HepG2 (cell line): ENCODE data around the gene ASXL1. TPM values are rescaled to one million over a fixed set of nuclear protein-coding genes. Genes with fewer than 3 reads are reported as not detected.

Source experiments
- CEBPB ChIP-seq: IDR thresholded peaks from 2 replicates; pipeline ENCODE4 v1.6.1; 2011; ENCODE audit warnings: low read depth, low read length, improper control_type of control experiment, borderline replicate concordance
- CHD4 ChIP-seq: fragments of 200-600 bp; sonication (generic); IDR thresholded peaks from 2 replicates; pipeline ENCODE4 v1.7.0; 2017; ENCODE audit warnings: mild to moderate bottlenecking, low read length, borderline replicate concordance
- FIP1L1 ChIP-seq: fragments of 200-400 bp; formaldehyde crosslinking; IDR thresholded peaks from 2 replicates; pipeline ENCODE4 v1.6.1; 2018; ENCODE audit warnings: low read depth, mild to moderate bottlenecking, low read length, moderate library complexity, borderline replicate concordance; ENCODE audit not compliant: insufficient read depth
- MAX ChIP-seq: IDR thresholded peaks from 2 replicates; pipeline ENCODE4 v1.6.1; 2012; ENCODE audit warnings: inconsistent platforms
- NCOA5 ChIP-seq: sonication (generic); formaldehyde crosslinking; IDR thresholded peaks from 2 replicates; pipeline ENCODE4 v1.4.0; 2020; ENCODE audit warnings: missing genetic modification reagents
- RARA ChIP-seq: IDR thresholded peaks from 2 replicates; pipeline ENCODE4 v1.6.1; 2016; ENCODE audit warnings: missing genetic modification reagents, missing compliant biosample characterization
- RCOR2 ChIP-seq: IDR thresholded peaks from 2 replicates; pipeline ENCODE4 v1.6.1; 2016; ENCODE audit warnings: missing biosample characterization, missing genetic modification reagents
- SNRNP70 ChIP-seq: fragments of 200-400 bp; formaldehyde crosslinking; IDR thresholded peaks from 2 replicates; pipeline ENCODE4 v1.6.1; 2017; ENCODE audit warnings: mild to moderate bottlenecking, low read depth, low read length, moderate library complexity
- UBTF ChIP-seq: sonication (generic); formaldehyde crosslinking; IDR thresholded peaks from 2 replicates; pipeline ENCODE4 v1.4.0; 2020; ENCODE audit warnings: mild to moderate bottlenecking, missing genetic modification reagents
- ZBTB39 ChIP-seq: sonication (generic); formaldehyde crosslinking; IDR thresholded peaks from 2 replicates; pipeline ENCODE4 v1.5.0; 2020; ENCODE audit warnings: missing genetic modification reagents
- ZGPAT ChIP-seq: IDR thresholded peaks from 2 replicates; pipeline ENCODE4 v1.6.1; 2016; ENCODE audit warnings: mild to moderate bottlenecking
- ZKSCAN8 ChIP-seq: IDR thresholded peaks from 2 replicates; pipeline ENCODE4 v1.6.1; 2016; ENCODE audit warnings: borderline replicate concordance, missing genetic modification reagents, missing compliant biosample characterization
- ZNF24 ChIP-seq: fragments of 450-650 bp; IDR thresholded peaks from 2 replicates; pipeline ENCODE4 v1.6.1; 2017; ENCODE audit warnings: antibody characterized with exemption, mild to moderate bottlenecking
- ZNF333 ChIP-seq: sonication (generic); formaldehyde crosslinking; IDR thresholded peaks from 2 replicates; pipeline ENCODE4 v1.4.0; 2020; ENCODE audit warnings: mild to moderate bottlenecking, missing genetic modification reagents, borderline replicate concordance
- ZNF430 ChIP-seq: sonication (generic); formaldehyde crosslinking; IDR thresholded peaks from 2 replicates; pipeline ENCODE4 v1.9.0; 2021; ENCODE audit warnings: mild to moderate bottlenecking, missing genetic modification reagents
- ZNF513 ChIP-seq: sonication (generic); formaldehyde crosslinking; conservative IDR thresholded peaks from 2 replicates; pipeline ENCODE4 v1.5.0; 2020; ENCODE audit warnings: missing genetic modification reagents
- ZNF775 ChIP-seq: sonication (generic); formaldehyde crosslinking; IDR thresholded peaks from 2 replicates; pipeline ENCODE4 v1.4.0; 2020; ENCODE audit warnings: missing genetic modification reagents, mild to moderate bottlenecking, moderate library complexity, borderline replicate concordance
- ZXDC ChIP-seq: sonication (generic); formaldehyde crosslinking; IDR thresholded peaks from 2 replicates; pipeline ENCODE4 v1.5.0; 2020; ENCODE audit warnings: mild to moderate bottlenecking, missing genetic modification reagents
- polyA plus RNA-seq, 8 experiments: library from polyadenylated mRNA; depleted of rRNA in 3 of 8; stranded (reverse) in 7 of 8; unstranded in 1 of 8; fragments of >200 nt; fragmentation: Illumina TruSeq in 4 of 8; extraction: Trizol in 4 of 8; gene quantifications; 2 replicates each; pipeline versions ENCODE4 v1.2.1 to v1.2.3, GENCODE V29; 2011 to 2016; ENCODE audit warnings: low read depth in 4 of 8, missing spikeins in 1 of 8, mixed read lengths in 1 of 8; ENCODE audit not compliant: insufficient read depth in 1 of 8
- total RNA-seq, 5 experiments: library from RNA; depleted of rRNA; stranded (reverse); fragments of >200 nt; fragmentation: Illumina TruSeq; extraction: Trizol; gene quantifications; 2 replicates each; pipeline ENCODE4 v1.2.3, GENCODE V29; 2016; ENCODE audit warnings: low read depth in 1 of 5

Gene ASXL1
- total and polyA plus RNA-seq, 2 of the 13 experiments (the other 11 are each of a cell fraction or from before 2014, with no cell fraction given) = 62.1 to 74.8 TPM

GRCh38 chr20:32357375-32357868, 709 bp upstream of the ASXL1 start (continued):
- TF ChIP-seq ZBTB39 (CRISPR knock-in tag) = peak; percentile 79
- no peak for TF ChIP-seq ZNF430 (CRISPR knock-in tag)
- TF ChIP-seq SNRNP70 = no peak
- TF ChIP-seq MAX = no peak; the same call in 1 of the 2 replicates
- no peak for TF ChIP-seq FIP1L1
- TF ChIP-seq RARA = no peak
- TF ChIP-seq ZNF775 (CRISPR knock-in tag) = no peak
- TF ChIP-seq ZKSCAN8 (CRISPR knock-in tag) = no peak; the same call in 1 of the 2 replicates
- peak; percentile 23; the same call in 1 of the 2 replicates for TF ChIP-seq RCOR2 (CRISPR knock-in tag)
- TF ChIP-seq UBTF (CRISPR knock-in tag) = no peak
- no peak for TF ChIP-seq ZNF513 (CRISPR knock-in tag)
- TF ChIP-seq CEBPB = no peak
- TF ChIP-seq CHD4 = peak; percentile 88; the same call in 1 of the 2 replicates
- no peak for TF ChIP-seq ZGPAT (CRISPR knock-in tag)
- peak; percentile 21; the same call in 1 of the 2 replicates for TF ChIP-seq ZNF333
- no peak; the same call in 1 of the 2 replicates for TF ChIP-seq ZNF24
- TF ChIP-seq ZXDC (CRISPR knock-in tag) = no peak
- no peak for TF ChIP-seq NCOA5 (CRISPR knock-in tag)
